Measurements from ENCODE around the gene ZNF385C.
A peak's percentile ranks its signal among the peaks of the same experiment; 100 is the strongest.
"Not testable (repeated sequence)": the region's sequence is repeated elsewhere in the genome, so short reads cannot be mapped to it uniquely, and the experiment has no call there.

Gene ZNF385C

GRCh38 chr17:42016941-42017865, 81.1 kb downstream of the ZNF385C start, which contains the start of gene DNAJC7:
DNAJC7 (minus strand) TSS chr17:42017439; CDS start chr17:42017416, 23 bp downstream.
- DNase-seq: peak; percentile 94

- DNase-seq: peak; percentile 23
Observed at GRCh38 chr17:42016411-42016831, 81.9 kb downstream of the ZNF385C start.

GRCh38 chr17:42013740-42014139, 84.5 kb downstream of the ZNF385C start:
- DNase-seq: not testable (repeated sequence)

- not testable (repeated sequence) for DNase-seq
Observed at GRCh38 chr17:42012363-42012762, 85.9 kb downstream of the ZNF385C start.

- no peak for DNase-seq
Observed at GRCh38 chr17:42010898-42011516, 87.3 kb downstream of the ZNF385C start.

GRCh38 chr17:42010266-42010680, 88.0 kb downstream of the ZNF385C start:
- not testable (repeated sequence) for DNase-seq

GRCh38 chr17:42009170-42009569, 89.1 kb downstream of the ZNF385C start:
- DNase-seq: no peak

GRCh38 chr17:42005166-42005565, 93.1 kb downstream of the ZNF385C start:
- DNase-seq: no peak

GRCh38 chr17:42002792-42003301, 95.4 kb downstream of the ZNF385C start:
- DNase-seq: no peak

GRCh38 chr17:42002175-42002791, 96.0 kb downstream of the ZNF385C start:
- DNase-seq: no peak

- no peak for DNase-seq
Observed at GRCh38 chr17:42001729-42002128, 96.5 kb downstream of the ZNF385C start.

GRCh38 chr17:42000413-42001133, 97.7 kb downstream of the ZNF385C start:
- DNase-seq: no peak

GRCh38 chr17:41998497-41998896, 99.8 kb downstream of the ZNF385C start:
- no peak for DNase-seq

GRCh38 chr17:41996855-41997164, 101.5 kb downstream of the ZNF385C start:
- no peak for DNase-seq

- DNase-seq: no peak
Observed at GRCh38 chr17:41992576-41992975, 105.7 kb downstream of the ZNF385C start.

- DNase-seq: no peak
Observed at GRCh38 chr17:41989702-41990419, 108.4 kb downstream of the ZNF385C start.

- no peak for DNase-seq
Observed at GRCh38 chr17:41988418-41988817, 109.9 kb downstream of the ZNF385C start.

- no peak for DNase-seq
Observed at GRCh38 chr17:41987642-41988041, 110.6 kb downstream of the ZNF385C start.

- no peak for DNase-seq
Observed at GRCh38 chr17:41986634-41987033, 111.6 kb downstream of the ZNF385C start.

GRCh38 chr17:41985919-41986318, 112.4 kb downstream of the ZNF385C start:
- DNase-seq: no peak

- DNase-seq: no peak
Observed at GRCh38 chr17:41984454-41984853, 113.8 kb downstream of the ZNF385C start.

Measured in stimulated activated CD4-positive, alpha-beta T cell treated with anti-CD3 and anti-CD28 coated beads, Interleukin-15, amount 100 ng/mL, for 24 hours (primary cell).